NCI-H510A treated with DMSO at 0.1 percent for 48 hours (cell line): ENCODE measurements around the gene ADAMTS8.
A peak's percentile ranks its signal among the peaks of the same experiment; 100 is the strongest.
"Not testable (repeated sequence)": the region's sequence is repeated elsewhere in the genome, so short reads cannot be mapped to it uniquely, and the experiment has no call there.

Experiments used
- DNase-seq: peaks from one replicate; lab custom pipeline; 2025; lab: John Stamatoyannopoulos, UW

ADAMTS8 gene

GRCh38 chr11:130438401-130439159 lies 10.2 kb upstream of the ADAMTS8 start:
- DNase-seq = not testable (repeated sequence)

GRCh38 chr11:130437848-130438247 lies 9.4 kb upstream of the ADAMTS8 start:
- no peak for DNase-seq

GRCh38 chr11:130436171-130436570 lies 7.8 kb upstream of the ADAMTS8 start:
- no peak for DNase-seq

GRCh38 chr11:130435671-130436070 lies 7.3 kb upstream of the ADAMTS8 start:
- no peak for DNase-seq

GRCh38 chr11:130434521-130435223 lies 6.3 kb upstream of the ADAMTS8 start:
- peak; percentile 78 for DNase-seq

GRCh38 chr11:130433357-130433756 lies 4.9 kb upstream of the ADAMTS8 start:
- no peak for DNase-seq

- DNase-seq = no peak
These were observed 3.4 kb upstream of the ADAMTS8 start for GRCh38 chr11:130431801-130432200.

GRCh38 chr11:130431331-130431773 lies 2.9 kb upstream of the ADAMTS8 start:
- DNase-seq = peak; percentile 29

- no peak for DNase-seq
These were observed 1.6 kb upstream of the ADAMTS8 start for GRCh38 chr11:130429983-130430382.

- no peak for DNase-seq
These were observed 792 bp upstream of the ADAMTS8 start for GRCh38 chr11:130429120-130429681.

- no peak for DNase-seq
These were observed 661 bp downstream of the ADAMTS8 start for GRCh38 chr11:130427581-130428315.

- DNase-seq = no peak
These were observed 1.5 kb downstream of the ADAMTS8 start for GRCh38 chr11:130426837-130427341.

GRCh38 chr11:130426223-130426836 lies 2.1 kb downstream of the ADAMTS8 start:
- no peak for DNase-seq

- no peak for DNase-seq
These were observed 3.3 kb downstream of the ADAMTS8 start for GRCh38 chr11:130425156-130425555.

- no peak for DNase-seq
These were observed 3.7 kb downstream of the ADAMTS8 start for GRCh38 chr11:130424613-130425140.

- no peak for DNase-seq
These were observed 4.8 kb downstream of the ADAMTS8 start for GRCh38 chr11:130423541-130424142.

GRCh38 chr11:130422251-130422995 lies 6.0 kb downstream of the ADAMTS8 start:
- no peak for DNase-seq

GRCh38 chr11:130421697-130422096 lies 6.7 kb downstream of the ADAMTS8 start:
- no peak for DNase-seq

GRCh38 chr11:130421199-130421585 lies 7.2 kb downstream of the ADAMTS8 start:
- DNase-seq = no peak

GRCh38 chr11:130420478-130421198 lies 7.8 kb downstream of the ADAMTS8 start:
- DNase-seq = no peak
